Measurements from ENCODE around the gene XPC.
A peak's percentile ranks its signal among the peaks of the same experiment; 100 is the strongest.
"Not testable (repeated sequence)": the region's sequence is repeated elsewhere in the genome, so short reads cannot be mapped to it uniquely, and the experiment has no call there.

Gene XPC

DNA sequence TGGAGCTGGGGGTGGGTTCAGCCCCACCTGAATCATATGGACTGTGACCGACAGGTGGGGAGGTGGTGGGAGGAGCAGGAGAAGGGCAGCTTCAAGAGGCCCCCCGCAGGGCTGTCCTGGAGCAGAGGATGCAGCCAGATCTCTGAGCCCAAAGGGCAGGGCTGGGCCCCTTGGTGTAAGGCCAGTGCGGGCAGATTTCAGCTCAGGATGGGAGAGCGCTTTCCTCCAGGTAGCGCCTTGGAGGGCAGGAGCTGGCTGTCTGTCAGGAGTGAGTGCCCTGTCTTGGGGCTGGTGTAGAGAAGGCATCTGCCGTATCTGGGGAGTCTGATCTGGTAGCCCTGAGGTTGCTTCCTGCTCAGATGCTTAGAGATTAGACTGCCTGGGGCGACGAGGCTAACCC, 46.3 kb downstream of the XPC start:
- no peak for DNase-seq

DNA sequence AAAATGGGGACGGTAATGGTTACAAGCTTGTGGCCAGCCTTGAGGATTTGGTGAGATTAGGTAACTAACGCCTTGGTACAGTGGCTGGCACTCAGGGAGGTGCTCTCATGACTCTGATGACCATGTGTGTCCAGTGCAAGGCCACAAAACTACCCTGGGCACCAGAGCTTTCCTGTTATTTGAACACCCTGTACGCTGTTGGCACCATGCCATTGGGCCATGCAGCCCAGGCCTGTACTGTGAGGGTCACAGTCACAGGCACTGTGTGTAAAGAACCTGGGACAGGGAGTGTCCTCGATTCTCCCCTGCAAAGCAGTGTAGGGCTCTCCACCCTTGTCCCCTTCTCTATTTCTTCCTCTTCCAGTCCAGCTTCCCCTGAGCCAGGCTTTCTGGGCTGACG, 47.3 kb downstream of the XPC start:
- no peak for DNase-seq

DNA sequence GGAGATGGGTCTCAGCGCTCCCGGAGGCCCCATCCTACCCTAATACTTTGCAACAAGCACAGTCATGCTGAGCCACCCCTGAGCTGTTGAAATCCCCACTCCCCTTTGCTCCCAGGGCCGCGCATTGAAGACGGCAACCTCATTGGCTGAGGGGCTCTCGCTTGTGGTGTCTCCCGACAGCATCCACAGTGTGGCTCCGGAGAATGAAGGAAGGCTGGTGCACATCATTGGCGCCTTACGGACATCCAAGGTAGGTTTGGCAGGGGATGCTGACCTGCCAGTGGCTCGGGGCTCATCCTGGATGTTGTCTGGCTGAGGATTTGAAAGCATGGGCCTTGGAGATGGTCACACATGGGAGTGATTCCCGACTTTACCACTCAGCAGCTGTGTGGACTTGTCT, 47.7 kb downstream of the XPC start:
- DNase-seq: no peak

DNA sequence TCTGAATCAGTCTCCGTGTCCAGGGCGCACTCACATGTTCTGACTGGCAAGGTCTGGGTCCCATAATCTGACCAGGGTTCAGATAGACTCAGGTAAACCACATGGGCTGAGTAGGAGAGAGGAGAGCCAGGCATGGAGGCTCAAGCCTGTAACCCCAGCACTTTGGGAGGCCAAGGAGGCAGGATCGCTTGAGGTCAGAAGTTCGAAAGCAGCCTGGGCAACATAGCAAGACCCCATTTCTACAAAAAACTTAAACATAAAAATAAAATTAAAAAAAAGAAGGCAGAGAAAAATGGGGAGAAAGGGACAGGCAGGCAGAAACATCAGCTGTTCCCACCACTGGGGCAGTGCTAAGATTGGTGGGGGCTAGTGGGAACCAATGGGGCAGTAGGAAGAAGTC, 48.2 kb downstream of the XPC start:
- DNase-seq: no peak

- no peak for DNase-seq
Observed at GRCh38 chr3:14129296-14129695, 49.1 kb downstream of the XPC start.

DNA sequence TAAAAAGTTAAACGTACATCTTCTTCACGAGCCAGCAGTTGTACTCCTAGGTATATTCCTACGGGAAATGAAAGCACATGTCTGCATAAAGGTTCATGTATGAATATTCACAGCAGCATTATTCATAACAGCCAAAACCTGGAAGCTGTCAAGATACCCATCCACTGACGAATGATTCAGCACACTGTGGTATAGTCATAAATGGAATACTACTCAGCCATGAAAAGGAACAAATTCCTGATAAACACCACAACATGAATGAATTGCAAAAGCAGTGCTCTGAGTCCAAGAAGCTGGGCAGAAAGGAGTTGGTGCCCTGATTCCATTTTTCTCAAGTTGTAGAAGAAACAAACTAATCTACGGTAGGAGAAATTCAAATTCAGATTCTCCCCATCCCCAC, 49.7 kb downstream of the XPC start:
- DNase-seq: no peak

- DNase-seq: no peak
Observed at GRCh38 chr3:14127516-14128161, 50.8 kb downstream of the XPC start.

DNA sequence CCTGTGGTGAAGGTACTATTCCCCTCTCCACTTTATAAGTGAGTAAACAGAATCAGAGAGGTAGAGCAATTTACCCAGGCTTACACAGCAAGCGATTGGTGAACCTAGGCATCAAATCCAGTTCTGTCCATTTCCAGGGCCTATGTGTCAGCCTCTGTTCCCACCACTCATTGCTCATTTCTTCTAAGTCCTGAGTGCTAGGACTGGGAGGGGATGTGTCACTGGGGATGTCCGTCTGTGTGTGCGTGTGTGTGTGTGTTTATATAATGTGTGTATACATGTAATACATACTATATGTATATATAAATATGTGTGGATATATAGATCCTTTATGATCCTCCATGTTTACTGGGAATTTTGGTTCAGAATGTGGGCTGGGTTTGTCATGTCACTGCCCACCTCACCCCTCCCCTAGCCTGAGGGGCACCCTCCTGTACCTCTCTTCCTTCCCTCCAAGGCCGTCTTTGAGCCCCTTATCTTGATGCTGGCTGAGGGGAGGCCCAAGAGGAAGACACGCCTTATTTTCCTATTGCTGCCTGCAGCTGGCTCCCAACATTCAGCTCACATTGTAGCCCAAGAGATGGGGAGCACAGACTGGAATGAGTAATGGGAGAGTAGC, 51.4 kb downstream of the XPC start:
- DNase-seq: no peak

GRCh38 chr3:14126017-14126886, 52.1 kb downstream of the XPC start:
- DNase-seq: no peak

GRCh38 chr3:14125193-14126016, 53.0 kb downstream of the XPC start:
- DNase-seq: peak; percentile 43

GRCh38 chr3:14124615-14125192, 53.7 kb downstream of the XPC start, which contains the start of the genes CHCHD4 and TMEM43:
Gene CHCHD4 (minus strand): TSS chr3:14124870. CDS start chr3:14124676, 194 bp downstream.
Gene TMEM43 (plus strand): TSS chr3:14125052. CDS start chr3:14125194, 142 bp downstream.
- peak; percentile 97 for DNase-seq

DNA sequence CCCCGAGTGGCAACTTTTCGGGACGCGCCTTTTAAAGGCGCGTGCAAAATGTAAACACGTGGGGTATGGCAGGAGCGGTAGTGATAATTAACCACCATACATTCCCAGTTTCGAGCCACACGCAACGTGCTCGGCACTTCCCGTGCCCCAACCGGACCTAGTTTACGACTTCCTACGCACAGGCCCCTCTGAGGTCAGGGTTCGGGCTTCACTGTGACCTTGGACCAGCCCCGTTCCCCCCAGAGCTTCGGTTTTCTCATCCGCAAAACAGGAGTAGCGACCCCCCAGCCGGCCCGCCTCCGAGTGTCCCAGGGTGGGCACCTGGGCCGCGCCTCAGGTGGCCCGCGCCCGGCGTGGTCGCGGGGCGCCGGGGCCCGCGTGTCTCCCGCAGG, 54.2 kb downstream of the XPC start:
- no peak for DNase-seq

GRCh38 chr3:14123308-14124222, 54.8 kb downstream of the XPC start:
- DNase-seq: no peak

DNA sequence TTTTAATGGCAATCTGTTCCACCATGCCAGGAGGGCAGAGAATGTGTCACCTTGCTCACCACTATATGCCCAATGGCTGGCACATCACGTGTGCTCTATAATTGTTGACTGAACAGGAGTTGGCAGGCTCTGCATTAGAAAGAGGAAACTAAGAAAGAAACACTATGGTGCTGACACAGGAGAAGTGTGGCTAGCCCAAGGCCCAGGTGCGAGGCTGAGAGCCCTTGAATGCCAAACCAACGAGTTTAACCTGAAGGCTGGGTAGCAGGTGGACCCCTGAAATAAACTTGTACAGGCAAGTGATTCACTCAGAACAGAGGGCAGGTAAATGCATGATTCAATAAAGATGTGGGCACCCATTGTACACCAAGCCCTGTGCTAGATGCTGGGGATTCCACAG, 56.1 kb downstream of the XPC start:
- no peak for DNase-seq

- no peak for DNase-seq
Observed at GRCh38 chr3:14121859-14122258, 56.5 kb downstream of the XPC start.

DNA sequence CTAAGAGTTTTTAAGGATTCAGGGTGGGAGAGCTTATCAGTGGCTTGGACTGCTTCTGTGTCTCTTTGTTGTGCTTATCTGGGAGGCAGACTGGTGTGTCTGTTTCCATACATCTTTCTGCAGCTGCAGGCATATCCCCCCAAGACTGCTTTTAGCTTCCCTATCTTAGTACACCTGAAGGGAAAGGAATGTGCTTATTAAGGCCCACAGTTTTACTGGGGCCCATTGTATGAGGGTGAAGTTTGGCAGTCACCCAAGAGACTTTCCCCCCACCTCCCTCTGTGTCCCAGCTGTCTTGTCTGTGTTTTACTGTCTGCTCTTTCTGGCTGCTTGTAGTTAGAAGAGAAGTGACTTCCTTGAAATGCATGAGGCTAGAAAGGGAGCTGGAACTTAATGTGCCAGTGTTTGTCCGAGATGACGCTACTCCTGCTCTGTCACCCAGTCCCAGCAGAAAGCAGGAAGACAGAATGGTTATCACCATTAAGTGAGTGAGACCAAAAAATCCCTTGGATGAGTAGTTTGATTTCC, 57.4 kb downstream of the XPC start:
- DNase-seq: not testable (repeated sequence)

DNA sequence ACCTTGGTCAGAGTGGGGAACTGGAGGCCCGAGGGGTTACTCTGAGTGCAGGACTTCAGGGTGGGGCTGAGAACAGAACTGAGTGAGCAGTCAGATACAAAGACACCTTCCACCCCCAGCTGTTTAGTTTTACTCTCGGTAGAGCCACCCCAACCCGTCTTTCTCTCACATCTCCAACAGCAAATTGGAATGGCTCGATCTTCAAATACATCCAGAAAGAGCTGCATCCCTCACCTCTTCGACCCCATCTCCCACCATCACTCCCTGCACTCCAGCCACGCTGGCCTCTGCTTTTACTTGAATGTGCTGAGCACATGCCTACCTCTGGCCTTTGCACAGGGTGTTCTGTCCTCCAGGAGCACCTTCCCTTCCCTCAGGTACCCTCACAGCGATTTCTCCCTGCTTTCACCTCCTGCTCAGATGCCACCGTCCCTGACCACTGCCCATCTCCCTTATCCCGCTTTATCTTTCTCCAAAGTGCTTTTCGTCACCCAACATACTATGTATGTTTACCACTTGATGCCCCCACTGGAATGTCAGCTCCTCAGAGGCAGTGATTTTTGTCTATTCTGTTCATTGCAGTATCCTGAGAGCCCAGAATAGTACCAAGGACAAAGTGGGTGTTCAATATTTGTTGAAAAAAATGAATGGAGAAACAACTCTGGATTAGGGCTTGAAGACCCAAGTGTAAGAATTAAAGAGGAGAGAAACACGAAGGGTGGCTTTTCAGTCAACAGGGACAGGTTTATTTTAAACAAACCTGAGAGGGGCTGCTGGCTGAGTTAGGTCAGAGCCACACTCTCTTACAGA, 58.1 kb downstream of the XPC start:
- DNase-seq: no peak

- DNase-seq: no peak
Observed at GRCh38 chr3:14119651-14120050, 58.8 kb downstream of the XPC start.

DNA sequence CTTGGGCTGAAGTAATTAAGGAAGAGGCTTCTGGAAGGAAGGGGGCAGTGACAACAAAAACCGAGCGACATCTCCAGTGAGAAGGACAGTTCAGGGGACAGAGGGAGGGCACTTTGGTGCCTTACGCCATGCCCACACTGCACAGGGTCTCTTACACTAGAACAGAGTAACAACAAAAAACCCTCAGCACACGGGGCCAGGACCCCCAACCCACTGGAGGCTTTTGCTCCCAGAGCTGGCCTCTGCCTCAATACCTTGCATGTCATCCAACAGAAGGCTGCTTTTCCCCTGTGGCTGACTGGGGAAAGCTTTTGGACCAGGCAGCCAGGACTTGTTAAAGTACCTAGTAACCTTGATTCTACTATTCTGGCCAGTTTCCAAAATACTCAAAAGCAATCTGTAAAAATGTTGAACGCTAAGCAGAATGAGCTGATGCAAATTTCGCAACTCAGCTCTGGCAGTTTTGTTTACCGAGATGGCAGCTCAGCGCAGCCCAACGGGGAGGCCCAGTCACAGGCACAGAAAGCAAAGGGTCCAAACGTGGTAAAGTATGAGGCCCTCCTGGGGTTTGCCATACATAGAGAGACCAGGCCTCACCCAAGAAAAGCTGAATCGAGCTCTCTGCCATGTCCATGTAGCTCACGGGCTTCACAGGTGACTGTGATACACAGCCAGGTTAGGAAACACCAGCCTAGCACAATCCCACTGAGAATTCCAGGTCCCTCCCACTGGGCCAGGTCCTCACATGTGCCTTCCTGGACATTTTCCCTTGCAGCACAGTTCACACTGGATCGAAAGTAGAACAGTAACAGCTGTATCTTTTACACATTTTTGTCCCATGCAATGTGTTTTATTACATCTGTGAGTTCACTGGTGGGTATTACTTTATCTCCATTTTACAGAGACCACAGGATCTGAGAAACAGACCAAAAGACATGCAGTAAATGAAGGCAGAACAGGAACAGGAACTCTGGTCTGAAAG, 59.7 kb downstream of the XPC start:
- no peak for DNase-seq

Data from T-helper 9 cell (primary cell).